ENCODE data around the gene CBLIF.
"Not testable (repeated sequence)": the region's sequence is repeated elsewhere in the genome, so short reads cannot be mapped to it uniquely, and the experiment has no call there.

The CBLIF gene

GRCh38 chr11:59845399-59845798 is at the start of gene CBLIF:
TSS of gene CBLIF (minus strand) at chr11:59845499. CDS start at chr11:59845453, 46 bp downstream.
- DNase-seq = no peak

- no peak for DNase-seq
Measured at GRCh38 chr11:59894616-59895015, 49.3 kb upstream of the CBLIF start.

GRCh38 chr11:59891781-59892181 is 46.5 kb upstream of the CBLIF start:
- DNase-seq = no peak

GRCh38 chr11:59887156-59887555 is 41.9 kb upstream of the CBLIF start:
- DNase-seq = not testable (repeated sequence)

GRCh38 chr11:59883597-59883996 is 38.3 kb upstream of the CBLIF start:
- no peak for DNase-seq

- DNase-seq = no peak
Measured at GRCh38 chr11:59879567-59879966, 34.3 kb upstream of the CBLIF start.

GRCh38 chr11:59878575-59878974 is 33.3 kb upstream of the CBLIF start, which contains the start of gene OOSP3:
TSS of gene OOSP3 (plus strand) at chr11:59878782. CDS start at chr11:59878809, 27 bp downstream.
- DNase-seq = no peak

- no peak for DNase-seq
Measured at GRCh38 chr11:59877784-59878183, 32.5 kb upstream of the CBLIF start.

GRCh38 chr11:59877325-59877724 is 32.0 kb upstream of the CBLIF start:
- DNase-seq = no peak

GRCh38 chr11:59875856-59876519 is 30.7 kb upstream of the CBLIF start:
- no peak for DNase-seq

GRCh38 chr11:59872076-59872475 is 26.8 kb upstream of the CBLIF start:
- DNase-seq = no peak

- no peak for DNase-seq
Measured at GRCh38 chr11:59867946-59868345, 22.6 kb upstream of the CBLIF start.

- DNase-seq = no peak
Measured at GRCh38 chr11:59866836-59867235, 21.5 kb upstream of the CBLIF start.

GRCh38 chr11:59866397-59866796 is 21.1 kb upstream of the CBLIF start, which contains the start of gene TCN1:
TSS of gene TCN1 (minus strand) at chr11:59866487. CDS start at chr11:59866470, 17 bp downstream.
- DNase-seq = no peak

GRCh38 chr11:59865031-59865430 is 19.7 kb upstream of the CBLIF start:
- DNase-seq = no peak

- no peak for DNase-seq
Measured at GRCh38 chr11:59862252-59862651, 17.0 kb upstream of the CBLIF start.

- DNase-seq = no peak
Measured at GRCh38 chr11:59859673-59860072, 14.4 kb upstream of the CBLIF start.

- no peak for DNase-seq
Measured at GRCh38 chr11:59857439-59858434, 12.4 kb upstream of the CBLIF start.

- DNase-seq = no peak
Measured at GRCh38 chr11:59854871-59855270, 9.6 kb upstream of the CBLIF start.

- not testable (repeated sequence) for DNase-seq
Measured at GRCh38 chr11:59851416-59851815, 6.1 kb upstream of the CBLIF start.

GRCh38 chr11:59849551-59849950 is 4.3 kb upstream of the CBLIF start:
- DNase-seq = not testable (repeated sequence)

GRCh38 chr11:59849129-59849528 is 3.8 kb upstream of the CBLIF start:
- DNase-seq = no peak

GRCh38 chr11:59848439-59848838 is 3.1 kb upstream of the CBLIF start:
- not testable (repeated sequence) for DNase-seq

GRCh38 chr11:59847626-59848025 is 2.3 kb upstream of the CBLIF start:
- no peak for DNase-seq

Data from activated naive CD4-positive, alpha-beta T cell treated with Interleukin-2 at 50 U/mL for 16 hours (primary cell).